ENCODE results near the gene MRAS. TPM values are rescaled to one million over a fixed set of nuclear protein-coding genes. Genes with fewer than 3 reads are reported as not detected.

Gene MRAS
- total and polyA plus RNA-seq, 2 of the 4 experiments (the other 2 are of a cell fraction), result 59.3 to 60.6 TPM

DNA sequence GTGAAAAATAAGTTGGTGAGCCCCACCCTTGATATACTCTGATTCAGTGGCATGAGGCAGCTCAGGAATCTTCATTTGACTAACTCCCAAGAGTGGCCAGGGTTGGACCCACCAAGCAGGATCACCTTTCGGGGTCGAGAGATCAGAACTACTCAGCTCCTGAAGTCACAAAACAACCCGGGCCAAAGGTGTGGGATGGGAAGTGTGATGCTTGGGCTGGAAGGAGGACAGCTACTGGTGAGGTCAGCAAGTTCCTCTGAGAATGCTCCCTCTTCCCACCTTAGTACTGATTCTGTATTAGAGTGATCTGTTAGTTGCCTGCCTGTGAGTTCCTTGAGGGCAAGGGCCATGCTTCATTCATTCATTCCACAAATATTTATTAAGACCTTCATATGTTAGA is 101.1 kb downstream of the MRAS start:
- CTCF ChIA-PET, result no interaction called here
- intact Hi-C loops (cut with micrococcal nuclease), result no loop called here

More for the DNA sequence above, 101.1 kb downstream of the MRAS start:
- H3K23ac ChIP-seq (ENCODE audit: low read depth, low read length), result no peak overlapping the region
- H3K18ac ChIP-seq (ENCODE audit: low read depth, low read length), result no peak overlapping the region
- no peak overlapping the region for H3K14ac ChIP-seq (replicated peaks; ENCODE audit: low read depth, low read length)
- no peak overlapping the region for H2BK120ac ChIP-seq (ENCODE audit: low read depth, low read length)
- in situ Hi-C loops (cut with MboI; ENCODE audit: low sequenced_read_pairs) (no loop called here), dilution Hi-C loops (cut with HindIII; ENCODE audit: low sequenced_read_pairs, unreplicated experiment) (no loop called here)
- H3K4me1 ChIP-seq (ENCODE audit: control insufficient read depth, insufficient read depth, low read length), result no peaks in the 10 kb centered on the region
- H3K4me3 ChIP-seq (ENCODE audit: insufficient read depth, low read depth, low read length), result no peak overlapping the region
- H3K56ac ChIP-seq (ENCODE audit: extremely low read depth, insufficient read depth, low read length), result no peak overlapping the region
- H2AK5ac ChIP-seq (ENCODE audit: low read depth, low read length), result no peak overlapping the region
- no peaks in the 10 kb centered on the region for H4K20me1 ChIP-seq (ENCODE audit: insufficient read depth, low read length)
- no peak overlapping the region for H4K5ac ChIP-seq (ENCODE audit: low read depth, low read length)
- no peaks in the 10 kb centered on the region for H3K9me1 ChIP-seq (ENCODE audit: insufficient read depth, low read length)
- no peak for TF ChIP-seq SMC3 (IDR thresholded peaks at IDR 0.05; ENCODE audit: low read depth, low read length)
- no peak for TF ChIP-seq MAFK (IDR thresholded peaks at IDR 0.05; ENCODE audit: low read depth, low read length)
- TF ChIP-seq, protein P1, sequence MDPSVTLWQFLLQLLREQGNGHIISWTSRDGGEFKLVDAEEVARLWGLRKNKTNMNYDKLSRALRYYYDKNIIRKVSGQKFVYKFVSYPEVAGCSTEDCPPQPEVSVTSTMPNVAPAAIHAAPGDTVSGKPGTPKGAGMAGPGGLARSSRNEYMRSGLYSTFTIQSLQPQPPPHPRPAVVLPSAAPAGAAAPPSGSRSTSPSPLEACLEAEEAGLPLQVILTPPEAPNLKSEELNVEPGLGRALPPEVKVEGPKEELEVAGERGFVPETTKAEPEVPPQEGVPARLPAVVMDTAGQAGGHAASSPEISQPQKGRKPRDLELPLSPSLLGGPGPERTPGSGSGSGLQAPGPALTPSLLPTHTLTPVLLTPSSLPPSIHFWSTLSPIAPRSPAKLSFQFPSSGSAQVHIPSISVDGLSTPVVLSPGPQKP (IDR thresholded peaks at IDR 0.05; ENCODE audit: borderline replicate concordance, low read depth, low read length), result no peak
- TF ChIP-seq RCOR1 (IDR thresholded peaks at IDR 0.05; ENCODE audit: insufficient replicate concordance, low read length), result no peak
- no peak for TF ChIP-seq CHD1 (IDR thresholded peaks at IDR 0.05; ENCODE audit: low read depth, low read length)
- no peak for TF ChIP-seq CEBPB (IDR thresholded peaks at IDR 0.05; ENCODE audit: low read depth, low read length)
- TF ChIP-seq, protein P2, sequence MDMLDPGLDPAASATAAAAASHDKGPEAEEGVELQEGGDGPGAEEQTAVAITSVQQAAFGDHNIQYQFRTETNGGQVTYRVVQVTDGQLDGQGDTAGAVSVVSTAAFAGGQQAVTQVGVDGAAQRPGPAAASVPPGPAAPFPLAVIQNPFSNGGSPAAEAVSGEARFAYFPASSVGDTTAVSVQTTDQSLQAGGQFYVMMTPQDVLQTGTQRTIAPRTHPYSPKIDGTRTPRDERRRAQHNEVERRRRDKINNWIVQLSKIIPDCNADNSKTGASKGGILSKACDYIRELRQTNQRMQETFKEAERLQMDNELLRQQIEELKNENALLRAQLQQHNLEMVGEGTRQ (IDR thresholded peaks at IDR 0.05; ENCODE audit: low read depth, low read length), result no peak
- no peak for TF ChIP-seq BHLHE40 (IDR thresholded peaks at IDR 0.05; ENCODE audit: low read depth, low read length)
- TF ChIP-seq, protein P3, sequence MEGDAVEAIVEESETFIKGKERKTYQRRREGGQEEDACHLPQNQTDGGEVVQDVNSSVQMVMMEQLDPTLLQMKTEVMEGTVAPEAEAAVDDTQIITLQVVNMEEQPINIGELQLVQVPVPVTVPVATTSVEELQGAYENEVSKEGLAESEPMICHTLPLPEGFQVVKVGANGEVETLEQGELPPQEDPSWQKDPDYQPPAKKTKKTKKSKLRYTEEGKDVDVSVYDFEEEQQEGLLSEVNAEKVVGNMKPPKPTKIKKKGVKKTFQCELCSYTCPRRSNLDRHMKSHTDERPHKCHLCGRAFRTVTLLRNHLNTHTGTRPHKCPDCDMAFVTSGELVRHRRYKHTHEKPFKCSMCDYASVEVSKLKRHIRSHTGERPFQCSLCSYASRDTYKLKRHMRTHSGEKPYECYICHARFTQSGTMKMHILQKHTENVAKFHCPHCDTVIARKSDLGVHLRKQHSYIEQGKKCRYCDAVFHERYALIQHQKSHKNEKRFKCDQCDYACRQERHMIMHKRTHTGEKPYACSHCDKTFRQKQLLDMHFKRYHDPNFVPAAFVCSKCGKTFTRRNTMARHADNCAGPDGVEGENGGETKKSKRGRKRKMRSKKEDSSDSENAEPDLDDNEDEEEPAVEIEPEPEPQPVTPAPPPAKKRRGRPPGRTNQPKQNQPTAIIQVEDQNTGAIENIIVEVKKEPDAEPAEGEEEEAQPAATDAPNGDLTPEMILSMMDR (conservative IDR thresholded peaks at IDR 0.05; ENCODE audit: low read depth, low read length), result no peak
- TF ChIP-seq RAD21 (IDR thresholded peaks at IDR 0.05; ENCODE audit: low read length), result no peak
- no peak for TF ChIP-seq RFX5 (IDR thresholded peaks at IDR 0.05; ENCODE audit: low read depth, low read length)
- no peak for TF ChIP-seq NFE2L2 (IDR thresholded peaks at IDR 0.05; ENCODE audit: low read depth, low read length)
- no peak for TF ChIP-seq FOS (IDR thresholded peaks at IDR 0.05; ENCODE audit: low read depth, low read length)
- TF ChIP-seq MAZ (IDR thresholded peaks at IDR 0.05; ENCODE audit: borderline replicate concordance, low read depth, low read length), result no peak
- TF ChIP-seq MXI1 (IDR thresholded peaks at IDR 0.05; ENCODE audit: borderline replicate concordance, low read depth, low read length), result no peak
- POLR2A ChIA-PET (ENCODE audit: unreplicated experiment), result no interaction called here
- H3K9me3 ChIP-seq (ENCODE audit: control insufficient read depth, insufficient read depth, low read length), result no peaks in the 10 kb centered on the region
- H2BK5ac ChIP-seq (ENCODE audit: low read depth, low read length, poor library complexity, severe bottlenecking), result no peak overlapping the region
- DNase-seq (no peak), ATAC-seq (ENCODE audit: low read depth) (no peak)
- WGBS, 2 experiments (ENCODE audit: extremely low coverage in 2 of 2, insufficient read length in 1 of 2), result no CpG with 5 or more reads among the region's 3 CpGs
- H3K4ac ChIP-seq (ENCODE audit: low read depth, low read length), result no peak overlapping the region
- H3K27me3 ChIP-seq (ENCODE audit: control insufficient read depth, insufficient read depth, low read length), result peaks cover 12% of the 10 kb centered on the region
- H3K36me3 ChIP-seq (ENCODE audit: control insufficient read depth, insufficient read depth, low read length), result no peaks in the 10 kb centered on the region
- H2AK9ac ChIP-seq (replicated peaks; ENCODE audit: low read depth, low read length, poor library complexity), result no peak overlapping the region
- no peak overlapping the region for H2AFZ ChIP-seq (replicated peaks; ENCODE audit: low read length, poor library complexity)
- H2BK20ac ChIP-seq (ENCODE audit: low read depth, low read length), result no peak overlapping the region
- H4K8ac ChIP-seq (ENCODE audit: low read depth in 2 of 2, low read length in 2 of 2), result no peak overlapping the region
- BruUV-seq (replicated peaks), result no TSS peak
- no peak overlapping the region for H3K27ac ChIP-seq (ENCODE audit: insufficient read depth, low read length)
- H3K9ac ChIP-seq (ENCODE audit: low read depth, low read length), result no peak overlapping the region
- no peak overlapping the region for H4K91ac ChIP-seq (ENCODE audit: insufficient read depth, low read depth, low read length)
- no peaks in the 10 kb centered on the region for H3K79me1 ChIP-seq (ENCODE audit: low read depth in 1 of 2, low read length in 2 of 2)
- no peak overlapping the region for H3K4me2 ChIP-seq (ENCODE audit: low read depth, low read length)
- H2BK15ac ChIP-seq (ENCODE audit: low read depth, low read length), result no peak overlapping the region
